ENCODE measurements around the gene SLC2A5.

Gene SLC2A5, protein sequence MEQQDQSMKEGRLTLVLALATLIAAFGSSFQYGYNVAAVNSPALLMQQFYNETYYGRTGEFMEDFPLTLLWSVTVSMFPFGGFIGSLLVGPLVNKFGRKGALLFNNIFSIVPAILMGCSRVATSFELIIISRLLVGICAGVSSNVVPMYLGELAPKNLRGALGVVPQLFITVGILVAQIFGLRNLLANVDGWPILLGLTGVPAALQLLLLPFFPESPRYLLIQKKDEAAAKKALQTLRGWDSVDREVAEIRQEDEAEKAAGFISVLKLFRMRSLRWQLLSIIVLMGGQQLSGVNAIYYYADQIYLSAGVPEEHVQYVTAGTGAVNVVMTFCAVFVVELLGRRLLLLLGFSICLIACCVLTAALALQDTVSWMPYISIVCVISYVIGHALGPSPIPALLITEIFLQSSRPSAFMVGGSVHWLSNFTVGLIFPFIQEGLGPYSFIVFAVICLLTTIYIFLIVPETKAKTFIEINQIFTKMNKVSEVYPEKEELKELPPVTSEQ

DNA sequence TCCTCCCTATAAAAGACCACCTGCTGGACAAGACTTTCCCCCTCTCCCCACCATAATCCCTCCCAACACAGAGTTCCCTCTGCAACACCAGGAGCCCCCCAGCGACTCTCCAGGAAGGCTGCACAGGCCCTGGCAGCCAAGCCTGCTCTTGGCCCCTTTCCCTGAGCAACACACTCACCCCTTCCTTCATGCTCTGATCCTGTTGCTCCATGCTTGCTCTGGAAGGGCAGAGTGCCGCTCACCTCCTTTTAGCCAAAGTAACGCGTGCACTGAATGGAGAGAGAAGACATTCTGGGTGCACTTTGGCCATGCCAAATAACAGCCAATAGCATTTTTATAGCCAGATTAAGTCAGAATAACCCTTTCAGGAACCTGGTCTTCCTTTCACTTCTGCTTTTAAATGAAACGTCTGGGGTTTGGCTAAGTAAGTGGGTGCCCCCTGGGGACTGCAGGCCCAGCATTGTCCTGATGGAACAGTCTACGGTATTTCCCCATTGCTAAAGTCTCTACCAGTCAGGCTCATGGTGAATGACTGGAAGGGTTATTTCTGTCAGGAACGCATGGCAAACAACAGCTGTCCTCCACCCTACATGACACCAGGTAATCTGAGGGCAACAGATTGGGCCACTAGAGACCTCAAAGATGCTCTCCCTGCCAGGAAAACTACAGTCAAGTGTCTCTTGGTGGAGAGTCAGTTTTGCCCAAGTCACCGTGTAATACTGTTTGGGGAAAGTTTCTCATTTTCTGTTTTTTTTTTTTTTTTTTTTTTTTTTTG lies at the start of gene SLC2A5:
Gene SLC2A5, minus strand, starts transcription at position 310 of the 775 bp plus-strand sequence. Its CDS starts 99 bp downstream, at position 211.
- Histone ChIP-seq H3K4me1 (ENCODE audit: control insufficient read depth, low read depth, low read length) (peaks cover 11% of the 10 kb centered on the region), H3K27me3 (ENCODE audit: control insufficient read depth, insufficient read depth, low read length) (no peaks in the 10 kb centered on the region), H3K9me3 (ENCODE audit: control insufficient read depth, low read depth, low read length) (no peaks in the 10 kb centered on the region), H3K27ac (ENCODE audit: low read length) (no peak within 1 kb of the TSS), H3K36me3 (ENCODE audit: control insufficient read depth, low read depth, low read length) (no peaks in the 10 kb centered on the region), H3K4me3 (ENCODE audit: low read length) (no peak within 1 kb of the TSS), H3K9ac (ENCODE audit: low read length) (no peak within 1 kb of the TSS)

DNA sequence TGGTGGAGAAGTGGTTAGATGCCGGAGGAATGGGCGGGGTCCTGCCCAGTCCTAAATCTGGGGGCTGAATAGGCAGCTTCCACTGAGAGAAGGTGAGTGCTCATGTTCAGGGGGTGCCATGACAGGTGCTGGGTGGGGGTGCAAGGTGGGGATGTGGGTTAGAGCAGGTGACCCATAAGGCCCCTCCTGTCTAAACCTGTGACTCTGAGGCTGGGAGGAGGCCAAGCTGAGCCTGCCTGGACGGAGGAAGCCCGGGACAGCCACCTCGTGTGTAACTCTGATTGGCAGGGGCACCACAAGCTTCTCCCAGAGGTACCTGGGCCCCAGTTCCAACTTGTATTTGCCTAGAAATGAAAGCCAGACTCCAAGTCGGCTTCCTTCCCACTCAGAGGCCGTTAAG lies 48.8 kb upstream of the SLC2A5 start:
- H3K9ac ChIP-seq (ENCODE audit: low read length) = no peak overlapping the region
- H3K9me3 ChIP-seq (ENCODE audit: control insufficient read depth, low read depth, low read length) = no peaks in the 10 kb centered on the region
- no peaks in the 10 kb centered on the region for H3K27me3 ChIP-seq (ENCODE audit: control insufficient read depth, insufficient read depth, low read length)
- no peak overlapping the region for H3K27ac ChIP-seq (ENCODE audit: low read length)
- no peak overlapping the region for H3K4me3 ChIP-seq (ENCODE audit: low read length)
- no peaks in the 10 kb centered on the region for H3K36me3 ChIP-seq (ENCODE audit: control insufficient read depth, low read depth, low read length)
- H3K4me1 ChIP-seq (ENCODE audit: control insufficient read depth, low read depth, low read length) = no peaks in the 10 kb centered on the region

DNA sequence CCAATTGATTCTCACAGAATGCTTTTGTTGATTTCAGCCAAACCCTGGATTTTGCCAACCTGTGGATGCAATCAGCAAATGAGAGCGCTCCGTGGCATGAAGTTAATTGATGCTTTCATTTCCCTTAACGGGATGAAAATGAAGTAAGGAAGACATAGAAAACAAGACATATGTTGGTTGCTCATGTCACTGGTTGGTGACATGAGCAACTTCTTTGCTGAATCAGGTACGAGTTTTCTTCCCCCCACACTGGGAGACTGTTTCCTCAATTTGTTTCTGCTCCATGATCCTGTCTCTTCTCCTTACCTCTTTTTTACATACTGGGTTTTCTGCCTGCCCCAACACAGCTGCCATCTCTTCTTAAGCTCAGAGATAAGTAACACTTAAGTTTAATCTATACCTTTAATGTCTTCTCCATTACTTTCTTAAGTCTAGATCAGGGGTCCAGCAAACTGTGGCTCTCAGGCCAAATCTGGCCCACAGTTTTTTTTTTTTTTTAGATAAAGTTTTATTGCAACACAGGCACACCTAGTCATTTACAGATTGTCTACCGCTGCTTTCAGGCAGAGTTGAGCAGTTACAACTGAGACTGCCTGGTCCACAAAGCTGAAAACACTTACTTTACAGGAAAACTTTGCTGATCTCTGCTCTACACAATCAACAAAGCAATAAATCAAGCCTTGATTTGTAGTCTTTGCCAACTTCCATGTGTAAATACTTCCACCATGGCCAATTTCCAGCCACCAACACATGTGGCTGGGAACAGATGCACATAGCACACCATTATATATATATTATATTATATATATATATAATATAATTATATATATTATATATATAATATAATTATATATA lies 46.1 kb upstream of the SLC2A5 start:
- H3K9me3 ChIP-seq (ENCODE audit: control insufficient read depth, low read depth, low read length) = no peaks in the 10 kb centered on the region
- no peak overlapping the region for H3K4me3 ChIP-seq (ENCODE audit: low read length)
- H3K9ac ChIP-seq (ENCODE audit: low read length) = no peak overlapping the region
- no peak overlapping the region for H3K27ac ChIP-seq (ENCODE audit: low read length)
- no peaks in the 10 kb centered on the region for H3K27me3 ChIP-seq (ENCODE audit: control insufficient read depth, insufficient read depth, low read length)
- H3K36me3 ChIP-seq (ENCODE audit: control insufficient read depth, low read depth, low read length) = no peaks in the 10 kb centered on the region
- no peaks in the 10 kb centered on the region for H3K4me1 ChIP-seq (ENCODE audit: control insufficient read depth, low read depth, low read length)

DNA sequence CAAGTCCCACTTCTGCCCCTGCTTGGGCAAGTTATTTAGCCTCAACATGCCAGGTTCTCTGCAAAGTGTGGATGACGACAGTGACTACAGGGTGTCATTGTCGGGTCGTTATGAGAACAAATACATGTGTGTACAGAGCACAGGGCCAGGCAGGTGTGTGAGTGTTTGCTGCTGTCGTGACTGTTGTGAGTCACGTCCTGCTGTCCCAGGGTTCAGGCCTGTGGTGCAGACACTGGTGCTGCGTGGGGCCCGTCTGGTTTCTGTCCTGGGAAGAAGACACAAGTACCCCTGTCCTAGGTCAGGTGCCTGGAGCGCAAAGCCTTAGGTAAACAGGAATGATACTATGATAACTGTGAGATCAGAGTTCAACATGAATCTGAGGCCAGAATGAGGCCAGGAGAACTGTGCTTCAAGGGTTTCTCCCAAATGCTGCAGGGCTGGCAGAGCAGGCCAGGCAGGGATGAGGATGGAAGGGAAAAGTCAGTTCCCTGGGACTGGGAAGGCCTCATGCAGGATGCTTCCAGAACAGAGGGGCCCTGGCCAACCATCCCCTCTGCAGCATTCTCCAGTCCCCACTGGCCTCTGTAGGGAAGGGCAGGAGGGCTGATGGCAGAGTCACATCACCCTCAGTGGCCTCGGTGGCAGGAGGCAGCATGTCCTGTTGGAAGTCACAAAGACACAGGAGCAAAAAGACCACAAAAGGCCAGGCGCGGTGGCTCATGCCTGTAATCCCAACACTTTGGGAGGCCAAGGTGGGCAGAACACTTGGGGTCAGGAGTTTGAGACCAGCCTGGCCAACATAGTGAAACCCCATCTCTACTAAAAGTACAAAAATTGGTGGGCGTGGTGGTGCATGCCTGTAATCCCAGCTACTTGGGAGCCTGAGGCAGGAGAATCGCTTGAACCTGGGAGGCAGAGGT lies 43.8 kb upstream of the SLC2A5 start:
- Histone ChIP-seq H3K4me3 (ENCODE audit: low read length) (no peak overlapping the region), H3K27me3 (ENCODE audit: control insufficient read depth, insufficient read depth, low read length) (no peaks in the 10 kb centered on the region), H3K9me3 (ENCODE audit: control insufficient read depth, low read depth, low read length) (no peaks in the 10 kb centered on the region), H3K9ac (ENCODE audit: low read length) (no peak overlapping the region), H3K4me1 (ENCODE audit: control insufficient read depth, low read depth, low read length) (no peaks in the 10 kb centered on the region), H3K36me3 (ENCODE audit: control insufficient read depth, low read depth, low read length) (no peaks in the 10 kb centered on the region), H3K27ac (ENCODE audit: low read length) (no peak overlapping the region)

DNA sequence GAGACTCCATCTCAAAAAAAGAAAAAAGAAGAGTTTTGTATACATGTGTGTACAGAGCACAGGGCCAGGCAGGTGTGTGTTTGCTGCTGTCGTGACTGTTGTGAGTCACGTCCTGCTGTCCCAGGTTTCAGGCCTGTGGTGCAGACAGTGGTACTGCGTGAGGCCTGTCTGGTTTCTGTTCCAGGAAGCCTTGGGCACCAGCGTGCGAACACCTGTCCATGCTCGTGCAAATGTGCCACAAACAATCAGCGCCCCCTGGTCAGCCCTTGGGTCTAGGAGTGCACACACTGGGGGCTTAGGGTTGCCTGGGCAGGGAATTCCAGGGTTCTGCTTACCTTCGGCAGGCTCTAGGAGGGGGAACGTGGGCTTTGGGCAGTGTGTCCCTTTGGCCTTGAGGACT lies 42.5 kb upstream of the SLC2A5 start:
- H3K27ac ChIP-seq (ENCODE audit: low read length) = no peak overlapping the region

DNA sequence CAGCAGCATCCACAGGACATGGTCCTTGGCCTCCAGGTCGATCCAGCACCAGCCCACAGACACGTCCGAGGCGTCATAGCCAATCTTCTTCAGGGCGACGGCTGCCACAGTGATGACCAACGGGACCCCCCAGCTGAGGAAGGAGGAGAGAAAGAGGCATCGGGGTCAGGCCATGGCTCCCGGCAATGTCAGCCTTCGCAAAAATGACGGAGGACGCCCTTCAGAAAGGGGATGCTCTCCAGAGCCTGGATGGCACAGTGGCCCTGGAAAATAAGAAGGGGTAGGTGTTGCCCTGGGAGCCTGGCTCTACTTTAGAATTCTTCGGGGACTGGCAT lies 41.9 kb upstream of the SLC2A5 start:
- H3K4me3 ChIP-seq (ENCODE audit: low read length) = no peak overlapping the region
- H3K9me3 ChIP-seq (ENCODE audit: control insufficient read depth, low read depth, low read length) = no peaks in the 10 kb centered on the region
- H3K36me3 ChIP-seq (ENCODE audit: control insufficient read depth, low read depth, low read length) = no peaks in the 10 kb centered on the region
- no peaks in the 10 kb centered on the region for H3K4me1 ChIP-seq (ENCODE audit: control insufficient read depth, low read depth, low read length)
- H3K27ac ChIP-seq (ENCODE audit: low read length) = no peak overlapping the region
- no peaks in the 10 kb centered on the region for H3K27me3 ChIP-seq (ENCODE audit: control insufficient read depth, insufficient read depth, low read length)
- H3K9ac ChIP-seq (ENCODE audit: low read length) = no peak overlapping the region

More for the DNA sequence above, 42.5 kb upstream of the SLC2A5 start:
- H3K4me1 ChIP-seq (ENCODE audit: control insufficient read depth, low read depth, low read length) = no peaks in the 10 kb centered on the region
- no peaks in the 10 kb centered on the region for H3K27me3 ChIP-seq (ENCODE audit: control insufficient read depth, insufficient read depth, low read length)
- no peak overlapping the region for H3K4me3 ChIP-seq (ENCODE audit: low read length)
- H3K9ac ChIP-seq (ENCODE audit: low read length) = no peak overlapping the region
- H3K36me3 ChIP-seq (ENCODE audit: control insufficient read depth, low read depth, low read length) = no peaks in the 10 kb centered on the region
- H3K9me3 ChIP-seq (ENCODE audit: control insufficient read depth, low read depth, low read length) = no peaks in the 10 kb centered on the region

DNA sequence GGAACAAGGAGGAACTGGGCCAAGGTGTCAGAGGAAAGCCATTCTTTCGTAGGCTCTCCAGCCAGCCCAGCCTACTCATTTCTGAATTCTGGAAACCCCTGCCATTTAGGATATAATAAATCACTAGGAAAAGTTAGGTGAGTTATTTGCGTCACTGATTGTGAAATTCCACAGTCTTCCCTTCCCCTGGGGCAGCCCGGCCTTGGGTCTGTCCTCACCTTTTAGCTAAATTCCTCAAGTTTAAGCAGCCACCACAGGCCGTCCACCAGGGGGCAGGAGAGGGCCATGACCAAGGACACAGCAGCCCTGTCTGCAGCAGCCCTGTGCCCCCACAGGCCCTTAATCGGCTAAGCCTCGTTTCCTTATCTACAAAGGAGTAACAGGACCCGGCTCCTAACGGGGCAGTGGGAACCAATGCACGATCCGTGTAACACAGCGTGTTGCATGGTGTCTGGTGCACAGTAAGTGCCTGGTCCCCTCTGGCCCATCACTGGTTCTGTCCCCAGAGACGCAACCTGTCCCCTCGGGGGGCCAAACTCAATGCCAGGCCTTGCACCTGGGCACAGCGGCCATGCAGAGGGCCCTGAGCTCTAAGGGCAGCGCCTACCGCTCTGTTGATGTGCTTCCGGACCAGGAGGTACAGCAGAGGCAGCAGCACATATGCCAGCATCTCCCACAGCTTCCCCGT lies 41.4 kb upstream of the SLC2A5 start:
- H3K9me3 ChIP-seq (ENCODE audit: control insufficient read depth, low read depth, low read length) = no peaks in the 10 kb centered on the region
- H3K4me1 ChIP-seq (ENCODE audit: control insufficient read depth, low read depth, low read length) = no peaks in the 10 kb centered on the region

DNA sequence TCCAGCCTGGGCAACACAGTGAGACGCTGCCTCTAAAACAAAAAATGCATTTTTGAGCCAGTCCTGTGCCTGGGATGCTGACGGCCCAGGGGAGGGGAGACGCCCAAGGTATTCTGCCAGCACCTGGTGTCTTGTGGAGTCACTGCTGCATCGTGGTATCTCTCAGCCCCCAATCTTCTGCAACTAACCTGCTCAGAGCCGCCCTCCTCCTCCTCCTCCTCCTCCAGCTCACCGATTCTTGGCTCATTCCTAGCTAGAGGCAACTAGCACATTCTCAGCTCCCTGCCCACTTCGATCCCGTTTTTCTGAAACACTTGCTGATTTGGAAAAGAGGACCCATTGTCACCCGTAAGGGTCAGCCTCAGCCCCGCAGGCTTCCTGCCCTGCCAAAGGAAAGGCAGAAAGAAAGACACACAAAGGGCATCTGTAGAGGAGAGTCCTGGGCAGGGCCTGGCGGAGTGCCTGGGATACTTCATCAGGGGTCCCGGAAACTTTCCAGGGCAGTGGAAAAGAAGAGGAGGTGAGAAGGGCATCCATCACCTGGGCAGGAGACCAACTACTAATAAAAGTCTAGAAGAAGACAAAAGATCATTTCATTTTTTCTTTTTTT lies 38.7 kb upstream of the SLC2A5 start:
- Histone ChIP-seq H3K9me3 (ENCODE audit: control insufficient read depth, low read depth, low read length) (no peaks in the 10 kb centered on the region), H3K4me1 (ENCODE audit: control insufficient read depth, low read depth, low read length) (no peaks in the 10 kb centered on the region), H3K36me3 (ENCODE audit: control insufficient read depth, low read depth, low read length) (no peaks in the 10 kb centered on the region), H3K4me3 (ENCODE audit: low read length) (no peak overlapping the region), H3K27me3 (ENCODE audit: control insufficient read depth, insufficient read depth, low read length) (no peaks in the 10 kb centered on the region), H3K27ac (ENCODE audit: low read length) (no peak overlapping the region), H3K9ac (ENCODE audit: low read length) (no peak overlapping the region)

More for the DNA sequence above, 41.4 kb upstream of the SLC2A5 start:
- Histone ChIP-seq H3K9ac (ENCODE audit: low read length) (no peak overlapping the region), H3K36me3 (ENCODE audit: control insufficient read depth, low read depth, low read length) (no peaks in the 10 kb centered on the region), H3K27me3 (ENCODE audit: control insufficient read depth, insufficient read depth, low read length) (no peaks in the 10 kb centered on the region), H3K27ac (ENCODE audit: low read length) (no peak overlapping the region), H3K4me3 (ENCODE audit: low read length) (no peak overlapping the region)

DNA sequence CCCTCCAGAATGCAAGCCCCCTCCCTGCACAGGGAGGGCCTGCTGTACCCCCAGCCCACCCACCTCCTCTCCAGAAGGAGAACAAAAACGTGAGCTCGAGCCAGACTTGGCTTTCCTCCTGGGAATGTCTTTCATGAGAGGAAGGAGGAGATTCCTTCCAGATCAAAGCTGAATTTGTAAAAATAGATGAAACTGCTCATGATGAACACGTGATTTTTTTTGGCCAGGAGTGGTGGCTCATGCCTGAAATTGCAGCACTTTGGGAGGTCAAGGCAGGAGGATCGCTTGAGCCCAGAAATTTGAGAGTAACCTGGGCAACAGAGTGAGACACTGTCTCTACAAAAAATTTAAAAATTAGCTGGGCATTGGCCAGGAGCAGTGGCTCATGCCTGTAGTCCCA lies 37.7 kb upstream of the SLC2A5 start:
- no peak overlapping the region for H3K9ac ChIP-seq (ENCODE audit: low read length)
- H3K9me3 ChIP-seq (ENCODE audit: control insufficient read depth, low read depth, low read length) = no peaks in the 10 kb centered on the region
- no peaks in the 10 kb centered on the region for H3K36me3 ChIP-seq (ENCODE audit: control insufficient read depth, low read depth, low read length)
- H3K27me3 ChIP-seq (ENCODE audit: control insufficient read depth, insufficient read depth, low read length) = no peaks in the 10 kb centered on the region
- no peaks in the 10 kb centered on the region for H3K4me1 ChIP-seq (ENCODE audit: control insufficient read depth, low read depth, low read length)
- H3K4me3 ChIP-seq (ENCODE audit: low read length) = no peak overlapping the region
- H3K27ac ChIP-seq (ENCODE audit: low read length) = no peak overlapping the region

DNA sequence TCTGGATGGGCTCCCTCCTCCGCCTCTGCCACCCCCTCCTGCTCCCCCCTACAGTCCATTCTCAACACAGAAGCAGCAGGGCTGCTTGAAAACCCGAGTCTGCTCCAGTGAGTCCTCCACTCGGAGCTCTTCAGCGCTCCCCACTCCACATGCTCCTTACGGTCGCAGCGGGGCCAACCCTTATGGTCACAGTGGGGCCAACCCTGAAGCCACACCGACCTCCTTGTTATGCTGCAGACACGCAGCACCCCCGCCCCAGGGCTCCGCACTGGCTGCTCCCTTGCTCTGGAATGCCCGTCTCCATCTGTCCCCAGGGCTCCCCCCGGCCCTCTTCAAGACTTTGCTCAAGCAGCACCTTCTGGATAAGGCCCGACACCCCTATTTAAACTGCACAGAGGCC lies 36.9 kb upstream of the SLC2A5 start:
- no peak overlapping the region for H3K9ac ChIP-seq (ENCODE audit: low read length)
- no peak overlapping the region for H3K4me3 ChIP-seq (ENCODE audit: low read length)
- H3K9me3 ChIP-seq (ENCODE audit: control insufficient read depth, low read depth, low read length) = no peaks in the 10 kb centered on the region
- no peaks in the 10 kb centered on the region for H3K27me3 ChIP-seq (ENCODE audit: control insufficient read depth, insufficient read depth, low read length)
- H3K36me3 ChIP-seq (ENCODE audit: control insufficient read depth, low read depth, low read length) = no peaks in the 10 kb centered on the region
- H3K4me1 ChIP-seq (ENCODE audit: control insufficient read depth, low read depth, low read length) = no peaks in the 10 kb centered on the region
- no peak overlapping the region for H3K27ac ChIP-seq (ENCODE audit: low read length)
